Astrocyte of the cerebellum (primary cell): Measurements from ENCODE around the gene CDH16.

Experiments used
- DNase-seq: peaks from one replicate; pipeline ENCODE4 v3.0.0-alpha.2; 2011; ENCODE audit warnings: low read depth
- H3K4me3 ChIP-seq: 2 replicates; pipeline ENCODE4 v1.5.1; 2011; ENCODE audit warnings: mild to moderate bottlenecking, low read depth, low read length, moderate library complexity
- in situ Hi-C: cut with HindIII; loops from 2 replicates; pipeline ENCODE4 v1.10.0; 2017; ENCODE audit warnings: low sequenced_read_pairs
- TF ChIP-seq, protein P1 (sequence below): IDR thresholded peaks from 2 replicates; pipeline ENCODE4 v1.5.1; 2012; ENCODE audit warnings: low read length, low read depth, moderate library complexity, mild to moderate bottlenecking; ENCODE audit errors: missing control alignments

CDH16 gene

DNA sequence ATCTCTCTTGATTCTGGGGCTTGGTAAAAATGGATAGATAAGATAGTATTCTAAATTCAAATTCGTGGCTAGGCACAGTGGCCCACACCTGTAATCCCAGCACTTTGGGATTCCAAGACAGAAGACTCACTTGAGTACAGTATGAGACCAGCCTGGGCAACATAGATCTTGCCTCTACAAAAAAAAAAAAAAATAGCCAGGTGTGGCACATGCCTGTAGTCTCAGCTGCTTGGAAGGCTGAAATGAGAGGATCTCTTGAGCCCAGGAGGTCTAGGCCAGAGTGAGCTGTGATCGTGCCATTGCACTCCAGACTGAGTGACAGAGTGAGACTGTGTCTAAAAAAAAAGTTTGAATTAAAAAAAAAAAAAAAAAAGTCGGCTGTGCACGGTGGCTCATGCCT, 29.1 kb downstream of the CDH16 start:
- TF ChIP-seq, protein P1, sequence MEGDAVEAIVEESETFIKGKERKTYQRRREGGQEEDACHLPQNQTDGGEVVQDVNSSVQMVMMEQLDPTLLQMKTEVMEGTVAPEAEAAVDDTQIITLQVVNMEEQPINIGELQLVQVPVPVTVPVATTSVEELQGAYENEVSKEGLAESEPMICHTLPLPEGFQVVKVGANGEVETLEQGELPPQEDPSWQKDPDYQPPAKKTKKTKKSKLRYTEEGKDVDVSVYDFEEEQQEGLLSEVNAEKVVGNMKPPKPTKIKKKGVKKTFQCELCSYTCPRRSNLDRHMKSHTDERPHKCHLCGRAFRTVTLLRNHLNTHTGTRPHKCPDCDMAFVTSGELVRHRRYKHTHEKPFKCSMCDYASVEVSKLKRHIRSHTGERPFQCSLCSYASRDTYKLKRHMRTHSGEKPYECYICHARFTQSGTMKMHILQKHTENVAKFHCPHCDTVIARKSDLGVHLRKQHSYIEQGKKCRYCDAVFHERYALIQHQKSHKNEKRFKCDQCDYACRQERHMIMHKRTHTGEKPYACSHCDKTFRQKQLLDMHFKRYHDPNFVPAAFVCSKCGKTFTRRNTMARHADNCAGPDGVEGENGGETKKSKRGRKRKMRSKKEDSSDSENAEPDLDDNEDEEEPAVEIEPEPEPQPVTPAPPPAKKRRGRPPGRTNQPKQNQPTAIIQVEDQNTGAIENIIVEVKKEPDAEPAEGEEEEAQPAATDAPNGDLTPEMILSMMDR: no peak
- H3K4me3 ChIP-seq: no peak overlapping the region
- in situ Hi-C loops: no loop called here

DNA sequence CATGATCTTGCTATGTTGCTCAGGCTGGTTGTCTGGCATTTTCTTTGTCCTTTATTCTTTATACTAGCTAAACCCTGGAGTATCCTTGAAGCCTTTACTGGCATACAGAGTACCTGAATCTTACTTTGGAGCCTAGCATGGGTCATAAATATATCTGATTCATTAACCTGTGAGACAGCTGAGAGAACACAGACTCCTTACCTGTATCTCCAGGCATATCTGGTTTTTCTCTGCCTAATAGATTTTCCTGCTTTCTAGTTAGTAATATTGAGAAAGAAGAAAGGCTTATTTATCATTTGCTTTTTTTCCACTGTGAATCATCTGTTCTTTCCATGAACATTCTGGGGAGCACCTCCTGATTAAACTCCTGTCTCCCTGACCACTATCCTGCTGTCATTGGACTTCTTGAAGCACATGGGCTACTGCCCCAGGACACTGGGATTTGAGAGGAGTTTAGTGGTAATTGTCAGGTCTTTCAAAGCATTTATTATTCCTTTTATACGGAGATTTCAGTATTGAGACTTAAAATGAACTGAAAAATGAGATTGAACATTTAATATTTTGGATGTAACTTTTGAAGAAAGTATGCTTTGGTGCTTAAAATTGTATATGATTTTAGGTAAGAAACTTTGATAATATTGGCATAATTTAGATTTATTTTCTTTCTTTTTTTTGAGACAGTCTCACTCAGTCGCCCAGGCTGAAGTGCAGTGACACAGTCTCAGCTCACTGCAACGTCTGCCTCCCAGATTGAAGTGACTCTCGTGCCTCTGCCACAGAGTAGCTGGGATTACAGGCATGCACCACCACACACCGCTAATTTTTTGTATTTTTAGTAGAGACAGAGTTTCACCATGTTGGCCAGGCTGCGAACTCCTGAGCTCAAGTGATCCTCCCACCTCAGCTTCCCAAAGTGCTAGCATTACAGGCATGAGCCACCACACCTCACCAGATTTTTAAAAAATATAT, 29.8 kb downstream of the CDH16 start:
- TF ChIP-seq, protein P1: no peak
- in situ Hi-C loops: no loop called here
- no peak for DNase-seq
- H3K4me3 ChIP-seq: no peak overlapping the region

More for the DNA sequence above, 29.1 kb downstream of the CDH16 start:
- DNase-seq: no peak

DNA sequence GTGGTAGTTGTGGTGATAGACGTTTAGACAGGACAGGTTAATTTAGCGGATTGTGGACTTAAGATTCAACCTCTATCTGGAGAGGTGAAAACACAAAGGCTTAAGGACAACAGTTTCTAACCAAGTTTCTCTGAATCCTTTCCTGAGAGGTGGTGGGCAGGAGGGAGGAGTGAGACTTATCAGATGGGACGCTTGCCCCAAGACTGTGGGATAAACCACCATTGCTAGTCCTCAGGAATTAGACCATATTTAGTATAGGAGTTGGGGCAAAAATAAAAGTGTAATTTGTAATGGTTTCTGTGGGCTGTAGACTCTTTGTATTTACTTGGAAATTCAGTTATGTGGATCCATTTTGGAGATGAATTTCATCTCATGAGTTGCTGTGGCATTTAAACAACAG, 31.8 kb downstream of the CDH16 start:
- in situ Hi-C loops: no loop called here
- TF ChIP-seq, protein P1: no peak
- no peak overlapping the region for H3K4me3 ChIP-seq
- peak; percentile 59 for DNase-seq

DNA sequence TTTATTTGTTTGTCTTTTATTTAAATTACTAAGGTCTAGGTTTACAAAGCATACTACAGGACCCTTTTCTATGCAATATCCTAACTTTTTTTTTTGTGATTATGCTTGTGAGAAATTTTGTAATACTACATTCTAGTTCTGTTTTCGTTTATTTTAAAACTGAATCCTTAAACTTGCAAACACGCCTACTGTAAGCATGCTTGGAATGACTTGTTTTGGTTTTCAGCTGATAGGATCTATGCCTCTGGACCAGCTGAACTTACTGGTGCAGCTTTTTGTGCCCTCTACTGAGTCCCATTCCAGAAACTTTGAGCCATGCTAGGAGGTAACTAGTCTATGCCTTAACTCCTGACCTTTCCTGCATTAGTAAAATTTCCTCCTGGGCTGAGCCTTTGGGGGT, 32.4 kb downstream of the CDH16 start:
- in situ Hi-C loops: no loop called here
- H3K4me3 ChIP-seq: no peak overlapping the region
- TF ChIP-seq, protein P1: no peak
- DNase-seq: no peak

DNA sequence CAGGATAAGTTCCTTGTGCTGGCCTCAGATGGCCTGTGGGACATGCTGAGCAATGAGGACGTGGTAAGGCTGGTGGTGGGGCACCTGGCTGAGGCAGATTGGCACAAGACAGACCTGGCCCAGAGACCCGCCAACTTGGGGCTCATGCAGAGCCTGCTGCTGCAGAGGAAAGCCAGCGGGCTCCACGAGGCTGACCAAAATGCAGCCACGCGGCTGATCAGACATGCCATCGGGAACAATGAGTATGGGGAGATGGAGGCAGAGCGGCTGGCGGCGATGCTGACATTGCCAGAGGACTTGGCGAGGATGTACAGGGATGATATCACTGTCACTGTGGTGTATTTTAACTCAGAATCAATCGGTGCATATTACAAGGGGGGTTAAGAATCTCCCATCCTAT, 33.2 kb downstream of the CDH16 start:
- DNase-seq: no peak
- no peak overlapping the region for H3K4me3 ChIP-seq
- TF ChIP-seq, protein P1: no peak
- in situ Hi-C loops: no loop called here

DNA sequence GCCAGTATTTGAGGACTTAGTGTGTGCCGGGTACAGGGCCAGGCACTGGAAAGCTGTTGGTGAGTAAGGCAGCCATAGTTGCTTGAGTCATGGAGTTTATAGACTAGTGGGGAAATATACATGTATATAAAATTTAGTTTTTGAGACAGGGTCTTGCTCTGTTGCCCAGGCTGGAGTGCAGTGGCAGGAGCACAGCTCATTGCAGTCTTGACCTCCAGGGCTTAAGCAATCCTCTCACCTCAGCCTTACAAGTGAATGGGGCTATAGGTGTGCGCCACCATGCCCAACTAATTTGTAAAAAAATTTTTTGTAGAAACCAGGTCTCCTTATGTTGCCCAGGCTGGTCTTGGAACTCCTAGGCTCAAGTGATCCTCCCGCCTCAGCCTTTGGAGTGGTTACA, 36.0 kb downstream of the CDH16 start:
- no peak for DNase-seq
- H3K4me3 ChIP-seq: no peak overlapping the region
- TF ChIP-seq, protein P1: no peak
- in situ Hi-C loops: no loop called here
